Measurements from ENCODE around the gene EEF1G. TPM values are rescaled to one million over a fixed set of nuclear protein-coding genes. Genes with fewer than 3 reads are reported as not detected.

Gene EEF1G
- total and polyA plus RNA-seq, 2 of the 13 experiments (the other 11 are each of a cell fraction or from before 2014, with no cell fraction given) = 1,787 to 2,144 TPM

GRCh38 chr11:62542750-62543567 lies 30.7 kb downstream of the EEF1G start (continued):
- TF ChIP-seq, protein P1, sequence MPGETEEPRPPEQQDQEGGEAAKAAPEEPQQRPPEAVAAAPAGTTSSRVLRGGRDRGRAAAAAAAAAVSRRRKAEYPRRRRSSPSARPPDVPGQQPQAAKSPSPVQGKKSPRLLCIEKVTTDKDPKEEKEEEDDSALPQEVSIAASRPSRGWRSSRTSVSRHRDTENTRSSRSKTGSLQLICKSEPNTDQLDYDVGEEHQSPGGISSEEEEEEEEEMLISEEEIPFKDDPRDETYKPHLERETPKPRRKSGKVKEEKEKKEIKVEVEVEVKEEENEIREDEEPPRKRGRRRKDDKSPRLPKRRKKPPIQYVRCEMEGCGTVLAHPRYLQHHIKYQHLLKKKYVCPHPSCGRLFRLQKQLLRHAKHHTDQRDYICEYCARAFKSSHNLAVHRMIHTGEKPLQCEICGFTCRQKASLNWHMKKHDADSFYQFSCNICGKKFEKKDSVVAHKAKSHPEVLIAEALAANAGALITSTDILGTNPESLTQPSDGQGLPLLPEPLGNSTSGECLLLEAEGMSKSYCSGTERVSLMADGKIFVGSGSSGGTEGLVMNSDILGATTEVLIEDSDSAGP (CRISPR knock-in tag; IDR thresholded peaks at IDR 0.05; ENCODE audit: borderline replicate concordance) = peak; percentile 78; the same call in 1 of the 2 replicates
- TF ChIP-seq CREB1 (IDR thresholded peaks at IDR 0.05) = 0 out of 2 replicates have a peak, but pooled peaks have one; percentile 5
- no peak for TF ChIP-seq CREB1 (CRISPR knock-in tag; IDR thresholded peaks at IDR 0.05)
- TF ChIP-seq RELA (CRISPR knock-in tag; IDR thresholded peaks at IDR 0.05) = no peak
- TF ChIP-seq, protein P2, sequence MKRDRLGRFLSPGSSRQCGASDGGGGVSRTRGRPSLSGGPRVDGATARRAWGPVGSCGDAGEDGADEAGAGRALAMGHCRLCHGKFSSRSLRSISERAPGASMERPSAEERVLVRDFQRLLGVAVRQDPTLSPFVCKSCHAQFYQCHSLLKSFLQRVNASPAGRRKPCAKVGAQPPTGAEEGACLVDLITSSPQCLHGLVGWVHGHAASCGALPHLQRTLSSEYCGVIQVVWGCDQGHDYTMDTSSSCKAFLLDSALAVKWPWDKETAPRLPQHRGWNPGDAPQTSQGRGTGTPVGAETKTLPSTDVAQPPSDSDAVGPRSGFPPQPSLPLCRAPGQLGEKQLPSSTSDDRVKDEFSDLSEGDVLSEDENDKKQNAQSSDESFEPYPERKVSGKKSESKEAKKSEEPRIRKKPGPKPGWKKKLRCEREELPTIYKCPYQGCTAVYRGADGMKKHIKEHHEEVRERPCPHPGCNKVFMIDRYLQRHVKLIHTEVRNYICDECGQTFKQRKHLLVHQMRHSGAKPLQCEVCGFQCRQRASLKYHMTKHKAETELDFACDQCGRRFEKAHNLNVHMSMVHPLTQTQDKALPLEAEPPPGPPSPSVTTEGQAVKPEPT (CRISPR knock-in tag; IDR thresholded peaks at IDR 0.05; ENCODE audit: low read depth) = no peak
- TF ChIP-seq ZBTB14 (CRISPR knock-in tag; IDR thresholded peaks at IDR 0.05) = no peak
- no peak for TF ChIP-seq REXO4 (CRISPR knock-in tag; IDR thresholded peaks at IDR 0.05; ENCODE audit: borderline replicate concordance)
- 0 out of 2 replicates have a peak, but pooled peaks have one; percentile 16 for TF ChIP-seq ARID5B (CRISPR knock-in tag; IDR thresholded peaks at IDR 0.05)
- peak; percentile 72; the same call in 1 of the 2 replicates for TF ChIP-seq POGK (CRISPR knock-in tag; conservative IDR thresholded peaks at IDR 0.05)
- no peak for TF ChIP-seq ZBTB26 (CRISPR knock-in tag; IDR thresholded peaks at IDR 0.05; ENCODE audit: borderline replicate concordance)
- TF ChIP-seq ETV5 (CRISPR knock-in tag; IDR thresholded peaks at IDR 0.05; ENCODE audit: borderline replicate concordance) = 0 out of 2 replicates have a peak, but pooled peaks have one; percentile 9

Data from HepG2 (cell line).